Mammary epithelial cell (primary cell): ENCODE measurements around the gene ULK2.

ENCODE experiments used
- CTCF ChIP-seq, 2 donors: IDR thresholded peaks in 1 of 2; conservative IDR thresholded peaks in 1 of 2; 2 replicates each; pipeline ENCODE4 v1.5.1; 2011 to 2012; ENCODE audit warnings: inconsistent platforms in 2 of 2, low read length in 2 of 2, mild to moderate bottlenecking in 2 of 2, control low read depth in 1 of 2, low read depth in 1 of 2; ENCODE audit not compliant: insufficient read depth in 1 of 2; ENCODE audit errors: extremely low read depth in 1 of 2
- EZH2 ChIP-seq: IDR thresholded peaks from 2 replicates; pipeline ENCODE4 v1.6.1; 2012; ENCODE audit warnings: low read length, inconsistent platforms, borderline replicate concordance

DNA sequence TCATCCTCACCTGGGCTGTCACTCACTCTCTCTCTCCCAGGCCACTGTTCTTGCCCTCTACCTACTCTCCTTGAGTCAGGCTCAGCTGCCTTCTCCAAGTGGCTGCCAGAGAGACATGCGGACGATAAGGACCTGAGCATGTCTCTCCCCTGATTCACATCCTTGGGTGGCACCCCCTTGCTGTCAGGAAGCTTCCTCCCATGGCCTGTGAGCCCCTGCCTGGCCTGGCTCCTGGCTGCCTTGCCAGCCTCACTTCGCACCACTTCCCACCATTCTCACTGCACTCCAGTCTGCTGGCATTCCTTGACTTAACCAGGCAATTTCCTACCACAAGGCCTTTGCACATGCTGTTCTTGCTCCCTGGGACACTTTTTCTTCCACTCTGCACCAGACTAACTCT lies 116.9 kb downstream of the ULK2 start:
- TF ChIP-seq CTCF (conservative IDR thresholded peaks at IDR 0.05 in 1 of 2, IDR thresholded peaks at IDR 0.05 in 1 of 2; ENCODE audit: extremely low read depth in 1 of 2, insufficient read depth in 1 of 2, low read depth in 1 of 2, low read length in 2 of 2) (peak in 1 of 2 donors; percentile 5), EZH2 (no peak)
